Measurements from ENCODE around the gene TRIM33.

The TRIM33 gene

GRCh38 chr1:114511032-114511785, at the start of gene TRIM33:
TSS of gene TRIM33 (minus strand) at chr1:114511203. CDS start at chr1:114511076, 127 bp downstream.
- peak; percentile 96 for DNase-seq (ENCODE audit: low read depth)
- H3K4me3 ChIP-seq (replicated peaks; ENCODE audit: low read depth, low read length), result peak within 1 kb of the TSS; percentile 95
- TF ChIP-seq CTCF (IDR thresholded peaks at IDR 0.05; ENCODE audit: low read length, missing control alignments), result no peak

- no peak for TF ChIP-seq CTCF (IDR thresholded peaks at IDR 0.05; ENCODE audit: low read length, missing control alignments)
- H3K4me3 ChIP-seq (replicated peaks; ENCODE audit: low read depth, low read length), result no peak overlapping the region
- no peak for DNase-seq (ENCODE audit: low read depth)
Measured at GRCh38 chr1:114559356-114559755, 48.4 kb upstream of the TRIM33 start.

GRCh38 chr1:114558544-114558943, 47.5 kb upstream of the TRIM33 start:
- peak; percentile 36 for TF ChIP-seq CTCF (IDR thresholded peaks at IDR 0.05; ENCODE audit: low read length, missing control alignments)
- DNase-seq (ENCODE audit: low read depth), result peak; percentile 28
- H3K4me3 ChIP-seq (replicated peaks; ENCODE audit: low read depth, low read length), result no peak overlapping the region

GRCh38 chr1:114554577-114554976, 43.6 kb upstream of the TRIM33 start:
- DNase-seq (ENCODE audit: low read depth), result no peak
- TF ChIP-seq CTCF (IDR thresholded peaks at IDR 0.05; ENCODE audit: low read length, missing control alignments), result no peak

GRCh38 chr1:114552106-114552639, 41.2 kb upstream of the TRIM33 start:
- no peak for TF ChIP-seq CTCF (IDR thresholded peaks at IDR 0.05; ENCODE audit: low read length, missing control alignments)
- H3K4me3 ChIP-seq (replicated peaks; ENCODE audit: low read depth, low read length), result no peak overlapping the region
- DNase-seq (ENCODE audit: low read depth), result no peak

More at GRCh38 chr1:114554577-114554976, 43.6 kb upstream of the TRIM33 start:
- H3K4me3 ChIP-seq (replicated peaks; ENCODE audit: low read depth, low read length), result no peak overlapping the region

- no peak for DNase-seq (ENCODE audit: low read depth)
- no peak for TF ChIP-seq CTCF (IDR thresholded peaks at IDR 0.05; ENCODE audit: low read length, missing control alignments)
- H3K4me3 ChIP-seq (replicated peaks; ENCODE audit: low read depth, low read length), result no peak overlapping the region
Measured at GRCh38 chr1:114551400-114551799, 40.4 kb upstream of the TRIM33 start.
